ENCODE measurements around the gene PPP1R13B.

PPP1R13B gene

DNA sequence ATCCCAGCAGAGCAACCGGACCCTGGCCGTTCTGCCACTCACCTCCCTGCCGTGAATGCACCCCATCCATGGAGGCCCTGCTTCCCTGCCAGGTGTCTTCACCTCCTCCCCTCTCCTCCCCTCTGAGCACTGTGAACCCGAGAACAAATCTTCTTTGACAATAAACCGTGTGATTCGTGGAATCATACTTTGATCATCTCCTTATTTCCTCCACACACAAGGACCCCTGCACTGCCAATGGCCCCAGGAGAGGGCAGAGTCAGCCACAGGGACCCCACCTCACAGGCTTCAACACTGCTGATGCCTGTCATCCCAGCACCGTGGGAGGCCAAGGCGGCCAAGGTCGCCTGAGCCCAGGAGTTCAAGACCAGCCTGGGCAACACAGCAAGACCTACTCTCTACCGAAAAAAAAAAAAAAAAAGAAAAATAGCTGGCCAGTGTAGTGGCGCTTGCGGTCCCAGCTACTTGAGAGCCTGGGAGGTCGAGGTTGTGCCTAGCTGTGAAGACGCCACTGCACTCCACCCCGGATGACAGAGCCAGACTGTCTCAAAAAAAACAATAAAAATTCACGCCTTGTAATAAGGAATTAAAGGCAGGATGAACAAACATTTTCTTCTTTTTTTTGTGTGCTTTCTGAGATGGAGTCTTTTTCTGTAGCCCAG, 133.2 kb downstream of the PPP1R13B start:
- no peak for DNase-seq (ENCODE audit: low read depth in 1 of 2, low spot score in 1 of 2)
- Histone ChIP-seq H3K27ac (replicated peaks) (peak overlapping the region; percentile 70), H3K4me3 (replicated peaks; ENCODE audit: insufficient read depth, low read length) (peak overlapping the region; percentile 55), H3K27me3 (ENCODE audit: insufficient read depth, poor library complexity, severe bottlenecking) (no peaks in the 10 kb centered on the region)
- TF ChIP-seq POLR2AphosphoS5 (IDR thresholded peaks at IDR 0.05; ENCODE audit: low read depth) (no peak), GABPA (IDR thresholded peaks at IDR 0.05; ENCODE audit: low read depth) (no peak)
- TF ChIP-seq, protein P1, sequence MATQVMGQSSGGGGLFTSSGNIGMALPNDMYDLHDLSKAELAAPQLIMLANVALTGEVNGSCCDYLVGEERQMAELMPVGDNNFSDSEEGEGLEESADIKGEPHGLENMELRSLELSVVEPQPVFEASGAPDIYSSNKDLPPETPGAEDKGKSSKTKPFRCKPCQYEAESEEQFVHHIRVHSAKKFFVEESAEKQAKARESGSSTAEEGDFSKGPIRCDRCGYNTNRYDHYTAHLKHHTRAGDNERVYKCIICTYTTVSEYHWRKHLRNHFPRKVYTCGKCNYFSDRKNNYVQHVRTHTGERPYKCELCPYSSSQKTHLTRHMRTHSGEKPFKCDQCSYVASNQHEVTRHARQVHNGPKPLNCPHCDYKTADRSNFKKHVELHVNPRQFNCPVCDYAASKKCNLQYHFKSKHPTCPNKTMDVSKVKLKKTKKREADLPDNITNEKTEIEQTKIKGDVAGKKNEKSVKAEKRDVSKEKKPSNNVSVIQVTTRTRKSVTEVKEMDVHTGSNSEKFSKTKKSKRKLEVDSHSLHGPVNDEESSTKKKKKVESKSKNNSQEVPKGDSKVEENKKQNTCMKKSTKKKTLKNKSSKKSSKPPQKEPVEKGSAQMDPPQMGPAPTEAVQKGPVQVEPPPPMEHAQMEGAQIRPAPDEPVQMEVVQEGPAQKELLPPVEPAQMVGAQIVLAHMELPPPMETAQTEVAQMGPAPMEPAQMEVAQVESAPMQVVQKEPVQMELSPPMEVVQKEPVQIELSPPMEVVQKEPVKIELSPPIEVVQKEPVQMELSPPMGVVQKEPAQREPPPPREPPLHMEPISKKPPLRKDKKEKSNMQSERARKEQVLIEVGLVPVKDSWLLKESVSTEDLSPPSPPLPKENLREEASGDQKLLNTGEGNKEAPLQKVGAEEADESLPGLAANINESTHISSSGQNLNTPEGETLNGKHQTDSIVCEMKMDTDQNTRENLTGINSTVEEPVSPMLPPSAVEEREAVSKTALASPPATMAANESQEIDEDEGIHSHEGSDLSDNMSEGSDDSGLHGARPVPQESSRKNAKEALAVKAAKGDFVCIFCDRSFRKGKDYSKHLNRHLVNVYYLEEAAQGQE (IDR thresholded peaks at IDR 0.05; ENCODE audit: insufficient replicate concordance, low read depth), result no peak

DNA sequence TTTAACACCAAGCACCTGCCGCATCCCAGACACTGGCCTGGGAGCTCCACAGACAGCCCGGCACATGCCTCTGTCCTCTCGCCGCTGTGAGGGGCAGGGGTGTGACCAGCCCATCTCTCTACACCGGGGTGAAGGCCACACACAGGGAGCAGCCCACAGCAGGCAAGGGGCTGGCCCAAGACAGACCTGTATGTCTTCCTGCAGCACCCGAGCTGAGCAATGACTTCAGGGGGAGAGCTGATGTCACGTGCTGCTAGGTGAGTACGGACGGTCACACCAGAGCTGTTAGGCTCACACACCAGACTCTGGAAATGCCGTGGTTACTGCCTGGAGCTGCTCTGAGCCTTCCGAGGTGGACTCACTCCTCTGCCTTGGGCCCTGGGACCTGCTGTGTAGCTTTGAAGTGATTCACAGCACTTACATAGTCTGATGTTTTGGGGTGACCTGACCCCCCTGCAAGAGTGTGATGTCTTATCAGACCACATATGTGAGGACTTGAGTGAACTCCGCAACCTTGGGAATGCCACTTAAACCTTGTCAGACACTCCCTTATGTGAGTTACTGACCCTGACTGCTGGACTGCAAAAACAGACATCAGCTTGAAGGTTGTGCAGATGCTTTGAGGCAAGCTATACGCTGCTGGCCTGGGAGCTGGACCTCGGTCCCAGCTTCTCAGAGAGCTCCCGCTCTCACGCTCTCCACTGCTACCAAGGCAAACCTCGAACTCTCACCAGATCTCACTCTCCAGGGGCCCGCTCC, 133.9 kb downstream of the PPP1R13B start:
- no peaks in the 10 kb centered on the region for H3K27me3 ChIP-seq (ENCODE audit: insufficient read depth, poor library complexity, severe bottlenecking)
- DNase-seq (ENCODE audit: low read depth in 1 of 2, low spot score in 1 of 2), result no peak
- H3K4me3 ChIP-seq (replicated peaks; ENCODE audit: insufficient read depth, low read length), result no peak overlapping the region
- H3K27ac ChIP-seq (replicated peaks), result no peak overlapping the region
- TF ChIP-seq GABPA (IDR thresholded peaks at IDR 0.05; ENCODE audit: low read depth), result no peak
- TF ChIP-seq SPI1 (IDR thresholded peaks at IDR 0.05; ENCODE audit: borderline replicate concordance, low read depth), result no peak
- TF ChIP-seq POLR2AphosphoS5 (IDR thresholded peaks at IDR 0.05; ENCODE audit: low read depth), result no peak
- TF ChIP-seq, protein P1 (IDR thresholded peaks at IDR 0.05; ENCODE audit: insufficient replicate concordance, low read depth), result no peak
- TF ChIP-seq, protein P2, sequence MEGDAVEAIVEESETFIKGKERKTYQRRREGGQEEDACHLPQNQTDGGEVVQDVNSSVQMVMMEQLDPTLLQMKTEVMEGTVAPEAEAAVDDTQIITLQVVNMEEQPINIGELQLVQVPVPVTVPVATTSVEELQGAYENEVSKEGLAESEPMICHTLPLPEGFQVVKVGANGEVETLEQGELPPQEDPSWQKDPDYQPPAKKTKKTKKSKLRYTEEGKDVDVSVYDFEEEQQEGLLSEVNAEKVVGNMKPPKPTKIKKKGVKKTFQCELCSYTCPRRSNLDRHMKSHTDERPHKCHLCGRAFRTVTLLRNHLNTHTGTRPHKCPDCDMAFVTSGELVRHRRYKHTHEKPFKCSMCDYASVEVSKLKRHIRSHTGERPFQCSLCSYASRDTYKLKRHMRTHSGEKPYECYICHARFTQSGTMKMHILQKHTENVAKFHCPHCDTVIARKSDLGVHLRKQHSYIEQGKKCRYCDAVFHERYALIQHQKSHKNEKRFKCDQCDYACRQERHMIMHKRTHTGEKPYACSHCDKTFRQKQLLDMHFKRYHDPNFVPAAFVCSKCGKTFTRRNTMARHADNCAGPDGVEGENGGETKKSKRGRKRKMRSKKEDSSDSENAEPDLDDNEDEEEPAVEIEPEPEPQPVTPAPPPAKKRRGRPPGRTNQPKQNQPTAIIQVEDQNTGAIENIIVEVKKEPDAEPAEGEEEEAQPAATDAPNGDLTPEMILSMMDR (IDR thresholded peaks at IDR 0.05; ENCODE audit: insufficient read depth, low read length), result no peak

DNA sequence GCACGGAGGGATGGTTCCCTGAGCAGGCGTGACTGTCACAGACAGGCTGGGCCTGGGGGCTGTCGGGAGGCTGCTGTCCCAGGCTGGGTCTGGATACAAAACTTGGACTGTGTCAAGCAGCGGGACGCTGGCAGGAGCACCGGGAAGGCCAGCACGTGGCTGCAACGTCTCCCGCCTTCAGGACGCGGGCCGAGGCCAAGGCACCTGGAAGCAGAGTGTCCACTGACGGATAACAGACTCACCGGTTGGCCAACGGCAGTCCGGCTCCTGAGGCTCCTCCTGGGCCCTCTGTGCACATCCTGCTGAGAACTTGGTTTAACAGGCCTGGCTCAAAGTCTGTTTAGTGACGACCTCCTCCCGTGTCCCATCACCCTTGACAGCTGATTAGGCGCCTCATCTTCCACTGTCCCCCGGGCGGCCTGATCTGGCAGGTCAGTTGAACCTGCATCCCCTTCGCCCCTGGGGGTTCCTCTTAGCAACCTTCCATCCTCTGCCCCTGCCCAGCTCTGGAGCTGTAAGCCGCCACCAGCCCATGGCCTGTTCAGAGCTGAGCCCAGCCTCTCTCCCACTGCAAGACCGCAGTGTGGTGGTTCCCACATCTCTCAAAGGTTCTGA, 134.6 kb downstream of the PPP1R13B start:
- H3K4me3 ChIP-seq (replicated peaks; ENCODE audit: insufficient read depth, low read length), result no peak overlapping the region
- no peak for DNase-seq (ENCODE audit: low read depth in 1 of 2, low spot score in 1 of 2)
- TF ChIP-seq POLR2AphosphoS5 (IDR thresholded peaks at IDR 0.05; ENCODE audit: low read depth), result no peak
- TF ChIP-seq SPI1 (IDR thresholded peaks at IDR 0.05; ENCODE audit: borderline replicate concordance, low read depth), result no peak
- TF ChIP-seq, protein P2 (IDR thresholded peaks at IDR 0.05; ENCODE audit: insufficient read depth, low read length), result no peak
- TF ChIP-seq, protein P1 (IDR thresholded peaks at IDR 0.05; ENCODE audit: insufficient replicate concordance, low read depth), result no peak
- no peak for TF ChIP-seq GABPA (IDR thresholded peaks at IDR 0.05; ENCODE audit: low read depth)
- H3K27me3 ChIP-seq (ENCODE audit: insufficient read depth, poor library complexity, severe bottlenecking), result no peaks in the 10 kb centered on the region
- no peak overlapping the region for H3K27ac ChIP-seq (replicated peaks)
